ENCODE measurements around the gene GAK.

- no peak for TF ChIP-seq CTCF (IDR thresholded peaks at IDR 0.05 in 4 of 5, conservative IDR thresholded peaks at IDR 0.05 in 1 of 5)
- TF ChIP-seq POLR2A (IDR thresholded peaks at IDR 0.05): no peak
These were observed 100.7 kb downstream of the GAK start for GRCh38 chr4:831483-831805.

Measured in gastrocnemius medialis (tissue), 4 donors.